Motor neuron (in vitro differentiated cells): Measurements from ENCODE around the gene DNAI4. TPM values are rescaled to one million over a fixed set of nuclear protein-coding genes. Genes with fewer than 3 reads are reported as not detected.

Experiments used
- ATAC-seq, 8 experiments: fragments of 200-7000 bp; cut with Tn5 transposase; replicated peaks in 6 of 8; 2 replicates each; pipeline ENCODE4 v1.8.0; 2021; ENCODE audit warnings: mild to moderate bottlenecking in 8 of 8, moderate library complexity in 8 of 8
- H3K27ac ChIP-seq, 2 donors: fragments of 250-450 bp; sonication (Bioruptor Pico); 2 replicates each; pipeline ENCODE4 v1.9.0; 2021; ENCODE audit warnings: antibody characterized with exemption in 2 of 2, mild to moderate bottlenecking in 2 of 2, moderate library complexity in 1 of 2
- H3K4me1 ChIP-seq, 2 donors: fragments of 250-450 bp; sonication (Bioruptor Pico); replicated peaks in 1 of 2; 2 replicates each; pipeline ENCODE4 v1.6.1; 2021; ENCODE audit warnings: antibody characterized with exemption in 2 of 2, mild to moderate bottlenecking in 2 of 2, moderate library complexity in 1 of 2
- H3K4me3 ChIP-seq, 5 donors: fragments of 250-450 bp; sonication (Bioruptor Pico); 2 replicates each; pipeline ENCODE4 v1.9.0; 2021; ENCODE audit warnings: antibody characterized with exemption in 5 of 5, mild to moderate bottlenecking in 5 of 5, moderate library complexity in 4 of 5
- WGBS, 10 experiments: fragments of 450-650 bp; shearing (Covaris generic); methylation state at CpG; one replicate each; pipeline ENCODE4 v1.0.0; 2022; 5-methylcytosine and 5-hydroxymethylcytosine counted together
- in situ Hi-C, 9 experiments: fragments of 400-800 bp; cut with MboI; loops; one replicate each; pipeline ENCODE4 v1.15.0; 2021; ENCODE audit warnings: low sequenced_read_pairs in 9 of 9, low pct_unique_long_range_greater_than_20kb in 2 of 9; ENCODE audit not compliant: unreplicated experiment in 9 of 9
- total RNA-seq, 8 experiments: library from RNA; unstranded; fragments of 300-600 nt; gene quantifications; 2 replicates each; pipeline versions ENCODE4 v1.2.3 to v1.2.4, GENCODE V29; 2022

The DNAI4 gene
- total RNA-seq, 8 experiments from 2014 or later, result 3.6 to 69.8 (median 11.3) TPM

GRCh38 chr1:66937529-66938234 lies 13.0 kb upstream of the DNAI4 start:
- in situ Hi-C loops, result loop anchor here in 1 of 9 experiments (25.0 kb wide), 1 partner anchor 175 kb away; the partner anchor contains the start of gene DYNLT5
- Histone ChIP-seq H3K4me3 (no peak overlapping the region), H3K27ac (no peak overlapping the region), H3K4me1 (peaks cover 3 to 5% of the 10 kb centered on the region in 2 donors)
- no peak for ATAC-seq
- 0 to 87% (median 0%) methylated on average over 1 of the region's 1 CpG for WGBS, 10 experiments

- no peak for ATAC-seq
- H3K4me1 ChIP-seq, result peaks cover 3 to 27% of the 10 kb centered on the region in 2 donors
- no peak overlapping the region for H3K27ac ChIP-seq
- in situ Hi-C loops, result loop anchor here in 1 of 9 experiments (25.0 kb wide), 1 partner anchor 172 kb away; the partner anchor contains the start of gene DYNLT5
- H3K4me3 ChIP-seq, result no peak overlapping the region
- 20 to 100% (median 91%) methylated on average over 1 to 7 of the region's 7 CpGs for WGBS, 10 experiments
Observed at GRCh38 chr1:66933887-66934700, 9.4 kb upstream of the DNAI4 start.

- WGBS, 10 experiments, result 13 to 83% (median 48%) methylated on average over 1 to 2 of the region's 2 CpGs
- Histone ChIP-seq H3K4me3 (no peak overlapping the region), H3K4me1 (peaks cover 3 to 27% of the 10 kb centered on the region in 2 donors), H3K27ac (no peak overlapping the region)
- in situ Hi-C loops, result loop anchor here in 1 of 9 experiments (25.0 kb wide), 1 partner anchor 170 kb away; the partner anchor contains the start of gene DYNLT5
- ATAC-seq, result no peak
Observed at GRCh38 chr1:66932291-66932690, 7.6 kb upstream of the DNAI4 start.

GRCh38 chr1:66931590-66931989 lies 6.9 kb upstream of the DNAI4 start:
- ATAC-seq, result no peak
- Histone ChIP-seq H3K27ac (no peak overlapping the region), H3K4me3 (peak overlapping the region; percentile 56 to 78 (median 68)), H3K4me1 (peaks cover 3 to 31% of the 10 kb centered on the region in 2 donors)
- in situ Hi-C loops, result loop anchor here in 1 of 9 experiments (25.0 kb wide), 1 partner anchor 169 kb away; the partner anchor contains the start of gene DYNLT5
- 0 to 80% (median 14%) methylated on average over 1 to 4 of the region's 4 CpGs; no CpG with 5 or more reads in 1 of the 10 experiments for WGBS, 10 experiments

- 0% methylated on average over 1 to 5 of the region's 6 CpGs; no CpG with 5 or more reads in 2 of the 10 experiments for WGBS, 10 experiments
- Histone ChIP-seq H3K27ac (peak overlapping the region; percentile 53 to 82), H3K4me1 (peaks cover 3 to 34% of the 10 kb centered on the region in 2 donors), H3K4me3 (peak overlapping the region; percentile 56 to 78 (median 68))
- in situ Hi-C loops, result loop anchor here in 1 of 9 experiments (25.0 kb wide), 1 partner anchor 168 kb away; the partner anchor contains the start of gene DYNLT5
- ATAC-seq, result no peak
Observed at GRCh38 chr1:66930823-66931174, 6.1 kb upstream of the DNAI4 start.

- WGBS, 10 experiments, result 0 to 1% (median 0%) methylated on average over 1 to 18 of the region's 83 CpGs; no CpG with 5 or more reads in 6 of the 10 experiments
- Histone ChIP-seq H3K4me1 (peaks cover 3 to 34% of the 10 kb centered on the region in 2 donors), H3K27ac (peak overlapping the region; percentile 53 to 82), H3K4me3 (peak overlapping the region; percentile 56 to 78 (median 68))
- ATAC-seq, result peak; percentile 57 to 81 (median 75)
- in situ Hi-C loops, result loop anchor here in 1 of 9 experiments (25.0 kb wide), 1 partner anchor 168 kb away; the partner anchor contains the start of gene DYNLT5
Observed at GRCh38 chr1:66929999-66930822, 5.6 kb upstream of the DNAI4 start.

- no peak for ATAC-seq
- Histone ChIP-seq H3K4me3 (peak overlapping the region; percentile 56 to 78 (median 68)), H3K4me1 (peaks cover 3 to 34% of the 10 kb centered on the region in 2 donors), H3K27ac (peak overlapping the region in 1 of 2 donors; percentile 0)
- in situ Hi-C loops, result loop anchor here in 1 of 9 experiments (25.0 kb wide), 1 partner anchor 167 kb away; the partner anchor contains the start of gene DYNLT5
- WGBS, 10 experiments, result 0 to 57% (median 25%) methylated on average over 3 to 9 of the region's 9 CpGs; no CpG with 5 or more reads in 2 of the 10 experiments
Observed at GRCh38 chr1:66929691-66929998, 5.0 kb upstream of the DNAI4 start.

GRCh38 chr1:66929146-66929688 lies 4.6 kb upstream of the DNAI4 start:
- no peak for ATAC-seq
- Histone ChIP-seq H3K4me3 (peak overlapping the region; percentile 56 to 78 (median 68)), H3K4me1 (peaks cover 3 to 34% of the 10 kb centered on the region in 2 donors), H3K27ac (no peak overlapping the region)
- 21 to 100% (median 84%) methylated on average over 1 to 3 of the region's 3 CpGs; no CpG with 5 or more reads in 1 of the 10 experiments for WGBS, 10 experiments
- in situ Hi-C loops, result loop anchor here in 1 of 9 experiments (25.0 kb wide), 1 partner anchor 167 kb away; the partner anchor contains the start of gene DYNLT5

GRCh38 chr1:66927528-66927927 lies 2.9 kb upstream of the DNAI4 start:
- H3K4me1 ChIP-seq, result peaks cover 9 to 37% of the 10 kb centered on the region in 2 donors
- ATAC-seq, result no peak
- no peak overlapping the region for H3K4me3 ChIP-seq
- H3K27ac ChIP-seq, result no peak overlapping the region
- in situ Hi-C loops, result loop anchor here in 1 of 9 experiments (25.0 kb wide), 1 partner anchor 165 kb away; the partner anchor contains the start of gene DYNLT5

- 0 to 60% (median 1%) methylated on average over 2 to 9 of the region's 9 CpGs for WGBS, 10 experiments
- in situ Hi-C loops, result loop anchor here in 1 of 9 experiments (25.0 kb wide), 1 partner anchor 164 kb away; the partner anchor contains the start of gene DYNLT5
Observed at GRCh38 chr1:66925944-66926343, 1.3 kb upstream of the DNAI4 start.

GRCh38 chr1:66925558-66925910 lies 878 bp upstream of the DNAI4 start:
- peak overlapping the region; percentile 65 to 81 (median 78) for H3K4me3 ChIP-seq
- peaks cover 9 to 21% of the 10 kb centered on the region in 2 donors for H3K4me1 ChIP-seq
- ATAC-seq, result peak in 4 of 8 experiments; percentile 3 to 20 (median 13)
- peak overlapping the region; percentile 97 for H3K27ac ChIP-seq
- in situ Hi-C loops, result loop anchor here in 1 of 9 experiments (25.0 kb wide), 1 partner anchor 163 kb away; the partner anchor contains the start of gene DYNLT5
- 0 to 10% (median 2%) methylated on average over 1 to 10 of the region's 11 CpGs; no CpG with 5 or more reads in 3 of the 10 experiments for WGBS, 10 experiments

More at GRCh38 chr1:66925944-66926343, 1.3 kb upstream of the DNAI4 start:
- Histone ChIP-seq H3K4me1 (peaks cover 9 to 21% of the 10 kb centered on the region in 2 donors), H3K4me3 (peak overlapping the region; percentile 65 to 81 (median 78)), H3K27ac (peak overlapping the region; percentile 97)
- ATAC-seq, result no peak
